NB4 (cell line): ENCODE measurements around the gene SOX6.

Experiments used
- CTCF ChIP-seq: IDR thresholded peaks from one replicate; pipeline ENCODE4 v1.5.1; 2012; ENCODE audit warnings: low read depth, low read length
- MAX ChIP-seq: IDR thresholded peaks from 2 replicates; pipeline ENCODE4 v1.6.1; 2011; ENCODE audit warnings: low read depth, low read length
- MYC ChIP-seq: IDR thresholded peaks from 2 replicates; pipeline ENCODE4 v1.6.1; 2011; ENCODE audit warnings: low read depth, low read length
- POLR2A ChIP-seq: IDR thresholded peaks from 2 replicates; pipeline ENCODE4 v1.6.1; 2011; ENCODE audit warnings: mild to moderate bottlenecking; ENCODE audit not compliant: insufficient read length; ENCODE audit errors: extremely low read depth

GRCh38 chr11:16127732-16128131 is 228.6 kb downstream of the SOX6 start:
- TF ChIP-seq MAX = no peak
- no peak for TF ChIP-seq CTCF
- no peak for TF ChIP-seq POLR2A
- no peak for TF ChIP-seq MYC
